ENCODE measurements around the gene SLC10A2. TPM values are rescaled to one million over a fixed set of nuclear protein-coding genes. Genes with fewer than 3 reads are reported as not detected.

SLC10A2 gene
- total and polyA plus RNA-seq, 2 of the 4 experiments (the other 2 are of a cell fraction): not detected

DNA sequence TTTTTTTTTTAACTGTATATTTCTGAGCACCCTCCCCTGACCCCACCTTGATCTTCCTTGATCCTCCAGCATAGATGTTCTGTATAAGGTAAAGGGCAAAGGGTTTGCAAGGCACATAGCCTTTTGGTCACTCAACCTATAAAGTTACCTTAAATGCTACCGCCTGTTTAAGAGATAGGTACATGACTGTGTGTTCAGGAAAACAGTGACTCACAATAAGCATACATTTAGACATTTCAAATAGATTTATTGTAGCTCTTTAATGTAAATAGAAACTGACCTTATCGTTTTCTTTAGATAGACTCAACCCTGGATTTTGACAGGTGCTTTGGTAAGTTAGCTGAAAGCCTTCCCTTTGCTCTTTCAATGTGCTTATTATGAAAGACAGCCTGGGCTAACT lies 15.2 kb upstream of the SLC10A2 start:
- DNase-seq (no peak), ATAC-seq (ENCODE audit: low read depth) (no peak)
- Histone ChIP-seq H2AK5ac (ENCODE audit: low read depth, low read length) (no peak overlapping the region), H3K9ac (ENCODE audit: low read depth, low read length) (no peak overlapping the region), H2BK120ac (ENCODE audit: low read depth, low read length) (no peak overlapping the region), H3K23ac (ENCODE audit: low read depth, low read length) (no peak overlapping the region), H3K27ac (ENCODE audit: insufficient read depth, low read length) (no peak overlapping the region), H3K56ac (ENCODE audit: extremely low read depth, insufficient read depth, low read length) (no peak overlapping the region), H2AK9ac (replicated peaks; ENCODE audit: low read depth, low read length, poor library complexity) (no peak overlapping the region), H2BK20ac (ENCODE audit: low read depth, low read length) (no peak overlapping the region), H3K9me1 (ENCODE audit: insufficient read depth, low read length) (no peaks in the 10 kb centered on the region), H3K27me3 (ENCODE audit: control insufficient read depth, insufficient read depth, low read length) (no peaks in the 10 kb centered on the region), H2AFZ (replicated peaks; ENCODE audit: low read length, poor library complexity) (no peak overlapping the region), H2BK5ac (ENCODE audit: low read depth, low read length, poor library complexity, severe bottlenecking) (no peak overlapping the region), H3K4me2 (ENCODE audit: low read depth, low read length) (no peak overlapping the region), H3K4me1 (ENCODE audit: control insufficient read depth, insufficient read depth, low read length) (no peaks in the 10 kb centered on the region), H3K18ac (ENCODE audit: low read depth, low read length) (no peak overlapping the region), H2BK15ac (ENCODE audit: low read depth, low read length) (no peak overlapping the region), H4K20me1 (ENCODE audit: insufficient read depth, low read length) (no peaks in the 10 kb centered on the region), H3K14ac (replicated peaks; ENCODE audit: low read depth, low read length) (no peak overlapping the region), H4K5ac (ENCODE audit: low read depth, low read length) (no peak overlapping the region), H3K36me3 (ENCODE audit: control insufficient read depth, insufficient read depth, low read length) (no peaks in the 10 kb centered on the region), H4K8ac (ENCODE audit: low read depth in 2 of 2, low read length in 2 of 2) (no peak overlapping the region), H3K79me1 (ENCODE audit: low read depth in 1 of 2, low read length in 2 of 2) (no peaks in the 10 kb centered on the region), H3K4me3 (ENCODE audit: insufficient read depth, low read depth, low read length) (no peak overlapping the region), H3K4ac (ENCODE audit: low read depth, low read length) (no peak overlapping the region), H3K9me3 (ENCODE audit: control insufficient read depth, insufficient read depth, low read length) (peaks cover 13% of the 10 kb centered on the region), H4K91ac (ENCODE audit: insufficient read depth, low read depth, low read length) (no peak overlapping the region)
- ChIA-PET CTCF (interaction anchor here (0.6 kb wide), 1 partner anchor 23 kb away, joined by 3 read pairs; no protein-coding TSS in a partner anchor), POLR2A (ENCODE audit: unreplicated experiment) (no interaction called here)
- no TSS peak for BruUV-seq (replicated peaks)
- TF ChIP-seq USF2 (IDR thresholded peaks at IDR 0.05; ENCODE audit: low read depth, low read length) (no peak), BHLHE40 (IDR thresholded peaks at IDR 0.05; ENCODE audit: low read depth, low read length) (no peak), MXI1 (IDR thresholded peaks at IDR 0.05; ENCODE audit: borderline replicate concordance, low read depth, low read length) (no peak), CEBPB (IDR thresholded peaks at IDR 0.05; ENCODE audit: low read depth, low read length) (no peak), RCOR1 (IDR thresholded peaks at IDR 0.05; ENCODE audit: insufficient replicate concordance, low read length) (no peak), SMC3 (IDR thresholded peaks at IDR 0.05; ENCODE audit: low read depth, low read length) (no peak), FOS (IDR thresholded peaks at IDR 0.05; ENCODE audit: low read depth, low read length) (no peak), MAFK (IDR thresholded peaks at IDR 0.05; ENCODE audit: low read depth, low read length) (no peak), MAZ (IDR thresholded peaks at IDR 0.05; ENCODE audit: borderline replicate concordance, low read depth, low read length) (no peak), RAD21 (IDR thresholded peaks at IDR 0.05; ENCODE audit: low read length) (no peak), POLR2A (IDR thresholded peaks at IDR 0.05; ENCODE audit: low read depth, low read length) (no peak), CHD1 (IDR thresholded peaks at IDR 0.05; ENCODE audit: low read depth, low read length) (no peak), NFE2L2 (IDR thresholded peaks at IDR 0.05; ENCODE audit: low read depth, low read length) (no peak), RFX5 (IDR thresholded peaks at IDR 0.05; ENCODE audit: low read depth, low read length) (no peak)
- TF ChIP-seq, protein P1, sequence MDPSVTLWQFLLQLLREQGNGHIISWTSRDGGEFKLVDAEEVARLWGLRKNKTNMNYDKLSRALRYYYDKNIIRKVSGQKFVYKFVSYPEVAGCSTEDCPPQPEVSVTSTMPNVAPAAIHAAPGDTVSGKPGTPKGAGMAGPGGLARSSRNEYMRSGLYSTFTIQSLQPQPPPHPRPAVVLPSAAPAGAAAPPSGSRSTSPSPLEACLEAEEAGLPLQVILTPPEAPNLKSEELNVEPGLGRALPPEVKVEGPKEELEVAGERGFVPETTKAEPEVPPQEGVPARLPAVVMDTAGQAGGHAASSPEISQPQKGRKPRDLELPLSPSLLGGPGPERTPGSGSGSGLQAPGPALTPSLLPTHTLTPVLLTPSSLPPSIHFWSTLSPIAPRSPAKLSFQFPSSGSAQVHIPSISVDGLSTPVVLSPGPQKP (IDR thresholded peaks at IDR 0.05; ENCODE audit: borderline replicate concordance, low read depth, low read length): no peak
- TF ChIP-seq, protein P2, sequence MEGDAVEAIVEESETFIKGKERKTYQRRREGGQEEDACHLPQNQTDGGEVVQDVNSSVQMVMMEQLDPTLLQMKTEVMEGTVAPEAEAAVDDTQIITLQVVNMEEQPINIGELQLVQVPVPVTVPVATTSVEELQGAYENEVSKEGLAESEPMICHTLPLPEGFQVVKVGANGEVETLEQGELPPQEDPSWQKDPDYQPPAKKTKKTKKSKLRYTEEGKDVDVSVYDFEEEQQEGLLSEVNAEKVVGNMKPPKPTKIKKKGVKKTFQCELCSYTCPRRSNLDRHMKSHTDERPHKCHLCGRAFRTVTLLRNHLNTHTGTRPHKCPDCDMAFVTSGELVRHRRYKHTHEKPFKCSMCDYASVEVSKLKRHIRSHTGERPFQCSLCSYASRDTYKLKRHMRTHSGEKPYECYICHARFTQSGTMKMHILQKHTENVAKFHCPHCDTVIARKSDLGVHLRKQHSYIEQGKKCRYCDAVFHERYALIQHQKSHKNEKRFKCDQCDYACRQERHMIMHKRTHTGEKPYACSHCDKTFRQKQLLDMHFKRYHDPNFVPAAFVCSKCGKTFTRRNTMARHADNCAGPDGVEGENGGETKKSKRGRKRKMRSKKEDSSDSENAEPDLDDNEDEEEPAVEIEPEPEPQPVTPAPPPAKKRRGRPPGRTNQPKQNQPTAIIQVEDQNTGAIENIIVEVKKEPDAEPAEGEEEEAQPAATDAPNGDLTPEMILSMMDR (conservative IDR thresholded peaks at IDR 0.05; ENCODE audit: low read depth, low read length): no peak
- in situ Hi-C loops (cut with MboI; ENCODE audit: low sequenced_read_pairs): no loop called here
- intact Hi-C loops (cut with micrococcal nuclease): no loop called here
- dilution Hi-C loops (cut with HindIII; ENCODE audit: low sequenced_read_pairs, unreplicated experiment): no loop called here
- no CpG with 5 or more reads among the region's 2 CpGs for WGBS, 2 experiments (ENCODE audit: extremely low coverage in 2 of 2, insufficient read length in 1 of 2)

All from IMR-90 (cell line).